ENCODE measurements around the gene CTDNEP1.

- TF ChIP-seq POLR2A (IDR thresholded peaks at IDR 0.05) (no peak), CTCF (IDR thresholded peaks at IDR 0.05 in 4 of 5, conservative IDR thresholded peaks at IDR 0.05 in 1 of 5) (no peak)
Observed at GRCh38 chr17:7250695-7251627, 573 bp downstream of the CTDNEP1 start.
